ENCODE measurements around the gene LCOR.

The LCOR gene

GRCh38 chr10:96982149-96982930, 150.2 kb downstream of the LCOR start:
- TF ChIP-seq RAD21 (IDR thresholded peaks at IDR 0.05; ENCODE audit: low read depth) = peak; percentile 11; the same call in 1 of the 2 replicates
- TF ChIP-seq EGR1 (IDR thresholded peaks at IDR 0.05) = no peak
- no peak for TF ChIP-seq TAF1 (IDR thresholded peaks at IDR 0.05; ENCODE audit: low read depth)

GRCh38 chr10:96984541-96985131, 152.5 kb downstream of the LCOR start:
- TF ChIP-seq ZBTB7A (IDR thresholded peaks at IDR 0.05; ENCODE audit: low read depth) = no peak
- TF ChIP-seq EP300 (IDR thresholded peaks at IDR 0.05; ENCODE audit: borderline replicate concordance) = no peak

GRCh38 chr10:96986200-96986856, 154.2 kb downstream of the LCOR start:
- TF ChIP-seq TAF1 (IDR thresholded peaks at IDR 0.05; ENCODE audit: low read depth) (no peak), CEBPB (IDR thresholded peaks at IDR 0.05) (no peak), NFIC (IDR thresholded peaks at IDR 0.05) (no peak), TCF12 (IDR thresholded peaks at IDR 0.05; ENCODE audit: low read depth) (no peak), RAD21 (IDR thresholded peaks at IDR 0.05; ENCODE audit: low read depth) (no peak), EGR1 (IDR thresholded peaks at IDR 0.05) (no peak), MAX (IDR thresholded peaks at IDR 0.05) (no peak), ZBTB7A (IDR thresholded peaks at IDR 0.05; ENCODE audit: low read depth) (no peak), EP300 (IDR thresholded peaks at IDR 0.05; ENCODE audit: borderline replicate concordance) (no peak), REST (IDR thresholded peaks at IDR 0.05; ENCODE audit: low read depth) (no peak), FOXM1 (IDR thresholded peaks at IDR 0.05; ENCODE audit: borderline replicate concordance, low read depth) (no peak), YY1 (IDR thresholded peaks at IDR 0.05; ENCODE audit: low read depth) (no peak), USF1 (IDR thresholded peaks at IDR 0.05) (no peak), CREB1 (IDR thresholded peaks at IDR 0.05; ENCODE audit: low read depth) (no peak), TEAD4 (IDR thresholded peaks at IDR 0.05) (no peak)

- TF ChIP-seq MAX (IDR thresholded peaks at IDR 0.05) (no peak), CREB1 (IDR thresholded peaks at IDR 0.05; ENCODE audit: low read depth) (no peak), CEBPB (IDR thresholded peaks at IDR 0.05) (no peak)
Measured at GRCh38 chr10:96987141-96987841, 155.2 kb downstream of the LCOR start.

GRCh38 chr10:96987842-96988175, 155.7 kb downstream of the LCOR start:
- TF ChIP-seq TEAD4 (IDR thresholded peaks at IDR 0.05) (no peak), NFIC (IDR thresholded peaks at IDR 0.05) (no peak), TCF12 (IDR thresholded peaks at IDR 0.05; ENCODE audit: low read depth) (no peak), FOXM1 (IDR thresholded peaks at IDR 0.05; ENCODE audit: borderline replicate concordance, low read depth) (no peak), REST (IDR thresholded peaks at IDR 0.05; ENCODE audit: low read depth) (no peak), YY1 (IDR thresholded peaks at IDR 0.05; ENCODE audit: low read depth) (no peak), EP300 (IDR thresholded peaks at IDR 0.05; ENCODE audit: borderline replicate concordance) (no peak), TAF1 (IDR thresholded peaks at IDR 0.05; ENCODE audit: low read depth) (no peak), USF1 (IDR thresholded peaks at IDR 0.05) (no peak), ZBTB7A (IDR thresholded peaks at IDR 0.05; ENCODE audit: low read depth) (no peak), MAX (IDR thresholded peaks at IDR 0.05) (no peak), EGR1 (IDR thresholded peaks at IDR 0.05) (no peak), CREB1 (IDR thresholded peaks at IDR 0.05; ENCODE audit: low read depth) (no peak), CEBPB (IDR thresholded peaks at IDR 0.05) (no peak), RAD21 (IDR thresholded peaks at IDR 0.05; ENCODE audit: low read depth) (no peak)
